HUES6 (cell line): Measurements from ENCODE around the gene PTDSS2.
A peak's percentile ranks its signal among the peaks of the same experiment; 100 is the strongest.

Experiments
- H3K27ac ChIP-seq: 2 replicates; pipeline ENCODE4 v1.7.0; 2013; ENCODE audit warnings: low read depth, mild to moderate bottlenecking, low read length, inconsistent platforms
- H3K27me3 ChIP-seq: 2 replicates; pipeline ENCODE4 v1.6.1; 2013; ENCODE audit warnings: low read length; ENCODE audit not compliant: control insufficient read depth, insufficient read depth
- H3K36me3 ChIP-seq: 2 replicates; pipeline ENCODE4 v1.6.1; 2013; ENCODE audit warnings: low read length; ENCODE audit not compliant: control insufficient read depth, insufficient read depth
- H3K4me1 ChIP-seq: 2 replicates; pipeline ENCODE4 v1.6.1; 2013; ENCODE audit warnings: low read length; ENCODE audit not compliant: control insufficient read depth, insufficient read depth
- H3K4me3 ChIP-seq: 2 replicates; pipeline ENCODE4 v1.5.1; 2013; ENCODE audit warnings: low read depth, low read length
- H3K9ac ChIP-seq: one replicate; pipeline ENCODE4 v1.6.1; 2013; ENCODE audit warnings: mild to moderate bottlenecking, low read length
- H3K9me3 ChIP-seq: 2 replicates; pipeline ENCODE4 v1.6.1; 2013; ENCODE audit warnings: low read depth, low read length; ENCODE audit not compliant: control insufficient read depth, insufficient read depth

PTDSS2 gene

GRCh38 chr11:454801-455565 is 4.9 kb downstream of the PTDSS2 start:
- no peak overlapping the region; the same call in 1 of the 2 replicates for H3K4me3 ChIP-seq
- peaks cover 33% of the 10 kb centered on the region for H3K36me3 ChIP-seq
- no peaks in the 10 kb centered on the region for H3K9me3 ChIP-seq
- H3K27ac ChIP-seq, result no peak overlapping the region
- peaks cover 34% of the 10 kb centered on the region for H3K4me1 ChIP-seq
- H3K9ac ChIP-seq, result no peak overlapping the region
- H3K27me3 ChIP-seq, result no peaks in the 10 kb centered on the region

DNA sequence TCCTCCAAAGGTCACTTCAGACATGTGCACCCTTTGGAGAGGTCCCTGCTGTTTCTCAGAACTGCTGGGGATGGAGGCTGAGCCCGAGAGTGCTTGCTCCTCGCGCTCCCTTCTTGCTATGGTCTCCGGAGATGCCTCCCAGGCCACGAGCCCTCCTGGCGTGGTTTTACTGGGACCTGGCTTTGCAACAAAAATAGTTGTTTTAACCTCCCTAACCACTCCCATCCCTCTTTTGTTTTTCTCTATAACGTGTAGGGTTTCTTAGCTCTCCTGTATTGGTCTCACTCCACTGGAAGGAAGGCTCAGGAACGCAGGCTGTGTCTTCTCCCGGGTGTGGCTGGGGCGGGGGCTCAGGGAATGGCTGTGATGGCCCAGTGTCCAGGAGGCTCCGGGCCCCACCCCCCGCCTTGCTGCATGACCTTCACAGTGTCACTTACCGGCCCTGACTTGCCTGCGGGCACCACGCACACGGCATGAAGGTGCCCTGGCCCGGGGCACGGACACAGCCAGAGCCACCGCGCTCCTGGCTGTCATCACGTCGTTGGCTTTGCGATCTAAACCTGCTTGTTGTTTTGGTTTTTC is 5.6 kb downstream of the PTDSS2 start:
- Histone ChIP-seq H3K4me3 (no peak overlapping the region; the same call in 1 of the 2 replicates), H3K27ac (no peak overlapping the region; the same call in 1 of the 2 replicates), H3K36me3 (peaks cover 40% of the 10 kb centered on the region), H3K27me3 (no peaks in the 10 kb centered on the region), H3K9ac (no peak overlapping the region), H3K4me1 (peaks cover 34% of the 10 kb centered on the region), H3K9me3 (no peaks in the 10 kb centered on the region)

GRCh38 chr11:456533-456932 is 6.5 kb downstream of the PTDSS2 start:
- H3K4me1 ChIP-seq, result peaks cover 29% of the 10 kb centered on the region
- H3K36me3 ChIP-seq, result peaks cover 49% of the 10 kb centered on the region
- H3K27ac ChIP-seq, result peak overlapping the region; percentile 61; the same call in 1 of the 2 replicates
- no peaks in the 10 kb centered on the region for H3K27me3 ChIP-seq
- no peaks in the 10 kb centered on the region for H3K9me3 ChIP-seq
- H3K9ac ChIP-seq, result no peak overlapping the region
- no peak overlapping the region for H3K4me3 ChIP-seq

DNA sequence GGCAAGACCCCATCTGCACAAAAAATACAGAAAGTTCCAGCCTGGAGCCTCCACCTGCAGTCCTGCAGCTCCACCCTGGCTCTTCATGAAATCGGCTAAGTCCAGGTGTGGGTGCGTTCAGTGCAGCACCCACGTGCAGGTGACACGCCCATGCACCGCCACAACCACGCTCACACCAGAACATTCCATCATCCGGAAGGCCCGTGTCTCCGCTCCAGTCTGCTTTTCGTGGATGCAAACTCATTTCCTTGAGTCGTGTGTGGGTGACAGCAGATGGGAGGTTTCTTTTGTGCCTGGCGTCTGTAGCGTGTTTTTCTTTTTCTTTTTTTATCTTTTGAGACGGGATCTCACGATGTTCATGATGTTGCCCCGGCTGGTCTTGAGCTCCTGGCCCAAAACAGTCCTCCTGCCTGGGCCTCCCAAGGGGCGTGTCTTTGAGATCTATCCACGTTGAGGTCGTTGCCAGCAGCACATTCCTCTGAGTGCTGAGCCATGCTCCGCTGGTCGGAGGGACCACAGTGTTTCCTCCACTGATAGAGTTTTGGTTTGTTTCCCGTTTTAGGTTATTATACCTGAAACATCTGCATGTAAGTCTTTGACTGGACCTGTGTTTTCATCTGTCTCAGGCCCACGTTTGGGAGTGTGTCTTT is 7.2 kb downstream of the PTDSS2 start:
- no peaks in the 10 kb centered on the region for H3K9me3 ChIP-seq
- peaks cover 27% of the 10 kb centered on the region for H3K4me1 ChIP-seq
- H3K9ac ChIP-seq, result peak overlapping the region; percentile 10
- no peaks in the 10 kb centered on the region for H3K27me3 ChIP-seq
- H3K4me3 ChIP-seq, result no peak overlapping the region
- H3K27ac ChIP-seq, result no peak overlapping the region
- H3K36me3 ChIP-seq, result peaks cover 51% of the 10 kb centered on the region

- Histone ChIP-seq H3K4me3 (no peak overlapping the region), H3K27me3 (no peaks in the 10 kb centered on the region), H3K4me1 (peaks cover 26% of the 10 kb centered on the region), H3K9ac (no peak overlapping the region), H3K27ac (no peak overlapping the region), H3K9me3 (no peaks in the 10 kb centered on the region), H3K36me3 (peaks cover 40% of the 10 kb centered on the region)
Observed at GRCh38 chr11:459511-460220, 9.6 kb downstream of the PTDSS2 start.

DNA sequence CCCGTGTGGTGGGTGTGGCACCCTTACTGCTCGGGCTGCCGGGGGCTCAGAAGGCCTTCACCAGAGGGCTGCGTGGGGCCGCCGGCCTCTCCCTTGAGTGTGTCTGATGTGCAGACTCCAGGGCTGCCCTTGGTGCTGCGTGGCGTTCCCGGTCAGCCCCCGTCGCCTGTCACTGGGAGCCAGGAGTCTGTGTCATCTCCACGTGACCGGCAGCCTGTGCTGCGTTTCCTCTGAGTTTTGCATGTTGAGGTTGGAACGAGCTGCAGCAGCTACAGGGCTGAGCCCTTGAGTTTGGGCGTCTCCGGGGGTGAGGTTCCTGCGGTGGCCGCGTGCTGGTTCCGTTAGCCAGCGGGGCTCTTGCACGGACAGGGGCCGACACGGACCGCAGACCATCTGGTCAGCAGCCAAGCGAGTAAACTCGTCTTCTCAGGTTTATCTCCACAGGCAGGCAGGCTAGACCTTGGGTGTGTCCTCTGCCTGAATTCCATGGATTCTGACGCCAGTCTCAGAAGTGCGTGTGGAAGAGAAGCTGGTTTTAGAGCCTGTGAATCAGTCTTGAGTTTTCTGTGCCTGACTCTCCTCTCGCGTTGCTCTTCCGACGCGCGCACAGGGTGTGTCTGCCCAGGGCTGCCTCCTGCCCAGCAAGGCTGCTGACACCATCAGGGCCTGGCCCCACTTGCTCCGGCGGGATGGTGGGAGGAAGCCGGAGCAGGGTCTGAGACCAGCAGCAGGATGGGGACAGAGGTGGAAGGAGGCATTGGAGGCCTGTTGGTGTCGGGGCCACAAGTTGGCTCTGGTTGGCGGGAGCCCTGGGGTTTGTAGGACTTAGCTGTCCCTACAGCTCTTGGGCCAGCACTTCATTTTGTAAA is 10.5 kb downstream of the PTDSS2 start:
- H3K9ac ChIP-seq, result no peak overlapping the region
- H3K9me3 ChIP-seq, result no peaks in the 10 kb centered on the region
- no peaks in the 10 kb centered on the region for H3K27me3 ChIP-seq
- peaks cover 43% of the 10 kb centered on the region for H3K36me3 ChIP-seq
- 0 out of 2 replicates have a peak overlapping the region, but pooled peaks have one; percentile 29 for H3K27ac ChIP-seq
- H3K4me1 ChIP-seq, result peaks cover 17% of the 10 kb centered on the region
- no peak overlapping the region for H3K4me3 ChIP-seq

GRCh38 chr11:461626-462025 is 11.5 kb downstream of the PTDSS2 start:
- Histone ChIP-seq H3K36me3 (peaks cover 43% of the 10 kb centered on the region), H3K4me3 (no peak overlapping the region), H3K9me3 (no peaks in the 10 kb centered on the region), H3K27ac (no peak overlapping the region), H3K9ac (no peak overlapping the region), H3K27me3 (no peaks in the 10 kb centered on the region), H3K4me1 (peaks cover 10% of the 10 kb centered on the region)

DNA sequence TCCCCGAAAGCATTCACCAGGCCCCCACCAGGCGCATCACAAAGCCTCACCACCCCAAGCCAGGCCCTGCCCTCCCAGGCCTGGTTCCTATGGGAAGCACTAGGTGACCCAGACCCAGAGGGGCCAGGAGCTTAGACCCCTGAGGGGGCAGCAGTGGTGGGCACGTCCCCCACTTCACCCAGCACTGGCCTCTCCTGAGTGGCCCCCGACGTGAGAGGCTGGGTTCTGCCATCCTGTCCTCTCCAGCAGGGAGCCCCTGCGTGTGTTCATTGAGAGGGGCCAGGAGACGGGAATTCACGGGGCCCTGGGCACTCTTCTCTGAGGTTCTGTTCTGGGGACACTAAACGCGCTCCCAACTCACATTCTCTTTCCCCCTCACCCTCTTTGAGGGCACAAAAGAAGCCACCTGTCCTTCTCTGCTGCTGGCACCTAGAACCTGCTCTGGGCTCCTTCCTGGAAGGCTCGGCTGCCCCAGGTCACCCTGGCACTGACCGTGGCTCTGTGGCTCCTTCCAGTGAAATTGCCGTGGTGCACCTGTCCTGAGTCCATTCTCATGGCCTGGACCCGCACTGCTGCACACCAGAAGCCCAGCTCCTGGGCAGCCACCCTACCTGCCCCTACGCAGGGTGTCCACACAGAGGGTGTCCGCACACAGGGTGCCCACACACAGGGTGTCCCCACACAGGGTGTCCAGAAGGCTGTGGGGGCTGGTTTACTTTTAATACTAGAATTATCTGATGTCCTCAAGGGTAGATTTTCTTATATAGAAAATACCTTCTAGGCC is 12.2 kb downstream of the PTDSS2 start:
- Histone ChIP-seq H3K27ac (no peak overlapping the region), H3K36me3 (peaks cover 43% of the 10 kb centered on the region), H3K4me1 (peaks cover 5% of the 10 kb centered on the region; the same call in 1 of the 2 replicates), H3K4me3 (no peak overlapping the region), H3K9ac (no peak overlapping the region), H3K27me3 (no peaks in the 10 kb centered on the region), H3K9me3 (no peaks in the 10 kb centered on the region)

DNA sequence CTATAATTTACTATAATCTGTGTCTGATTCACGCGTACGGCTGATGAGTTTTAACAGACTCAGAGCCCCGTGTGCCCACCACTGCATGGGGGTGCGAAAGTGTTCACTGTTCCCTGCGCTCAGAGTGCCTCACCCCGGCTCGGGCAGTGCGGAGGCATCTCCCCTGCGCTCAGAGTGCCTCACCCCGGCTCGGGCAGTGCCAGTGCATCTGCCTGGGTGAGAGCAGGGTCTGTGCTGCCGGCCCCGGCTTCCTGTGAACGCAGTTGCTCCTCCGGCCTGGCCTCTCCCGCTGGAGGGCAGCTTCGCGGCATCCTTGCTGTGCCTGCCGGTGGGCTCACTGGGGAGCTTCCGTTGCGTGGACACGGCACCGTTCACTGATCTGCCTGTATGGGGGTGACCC is 14.2 kb downstream of the PTDSS2 start:
- Histone ChIP-seq H3K4me1 (peaks cover 8% of the 10 kb centered on the region), H3K9ac (peak overlapping the region; percentile 24), H3K4me3 (no peak overlapping the region), H3K27ac (no peak overlapping the region), H3K36me3 (peaks cover 38% of the 10 kb centered on the region), H3K27me3 (no peaks in the 10 kb centered on the region), H3K9me3 (no peaks in the 10 kb centered on the region)
